Measurements from ENCODE around the gene ALCAM.

ALCAM gene

GRCh38 chr3:105571005-105571404 is 204.3 kb downstream of the ALCAM start (continued):
- TF ChIP-seq ATF2 (tag by site-specific recombination; IDR thresholded peaks at IDR 0.05; ENCODE audit: low read depth) (no peak), ZNF701 (tag by site-specific recombination; IDR thresholded peaks at IDR 0.05) (no peak), PBX3 (CRISPR knock-in tag; IDR thresholded peaks at IDR 0.05) (no peak), ZNF211 (tag by site-specific recombination; IDR thresholded peaks at IDR 0.05; ENCODE audit: low read depth) (no peak), ZNF202 (tag by site-specific recombination; IDR thresholded peaks at IDR 0.05; ENCODE audit: borderline replicate concordance) (no peak), PRDM1 (tag by site-specific recombination; IDR thresholded peaks at IDR 0.05) (no peak), ZNF121 (tag by site-specific recombination; IDR thresholded peaks at IDR 0.05) (no peak), ZNF140 (tag by site-specific recombination; IDR thresholded peaks at IDR 0.05) (no peak), ZNF350 (tag by site-specific recombination; IDR thresholded peaks at IDR 0.05) (no peak)

GRCh38 chr3:105572501-105572900 is 205.8 kb downstream of the ALCAM start:
- Histone ChIP-seq H3K4me1 (ENCODE audit: control insufficient read depth, insufficient read depth, low read length) (no peaks in the 10 kb centered on the region), H3K36me3 (ENCODE audit: control insufficient read depth in 2 of 2, insufficient read depth in 1 of 2, low read length in 2 of 2) (peaks cover 0 to 6% of the 10 kb centered on the region in 2 experiments; a peak in 1 of 3 replicates), H3K27ac (ENCODE audit: extremely low read depth, low read depth, low read length) (no peak overlapping the region), H3K4me3 (ENCODE audit: low read depth, low read length) (no peak overlapping the region), H3K9me3 (ENCODE audit: control insufficient read depth, insufficient read depth, low read depth, low read length) (no peaks in the 10 kb centered on the region)
- no peak for TF ChIP-seq ZBTB21 (tag by site-specific recombination; IDR thresholded peaks at IDR 0.05)
- TF ChIP-seq PRDM10 (tag by site-specific recombination; IDR thresholded peaks at IDR 0.05): no peak
- TF ChIP-seq ZBTB20 (tag by site-specific recombination; IDR thresholded peaks at IDR 0.05): no peak
- TF ChIP-seq ZNF274 (IDR thresholded peaks at IDR 0.05; ENCODE audit: low read length): no peak
- no peak for TF ChIP-seq ZNF274 (tag by site-specific recombination; IDR thresholded peaks at IDR 0.05; ENCODE audit: borderline replicate concordance)
- TF ChIP-seq ZNF561 (tag by site-specific recombination; IDR thresholded peaks at IDR 0.05; ENCODE audit: borderline replicate concordance): no peak
- no peak for TF ChIP-seq KLF1 (tag by site-specific recombination; IDR thresholded peaks at IDR 0.05)
- no peak for TF ChIP-seq OVOL3 (tag by site-specific recombination; IDR thresholded peaks at IDR 0.05)
- ChIA-PET POLR2A (no interaction called here), CTCF (interaction anchor here (0.6 kb wide), 1 partner anchor 1502 kb away, joined by 3 read pairs; no protein-coding TSS in a partner anchor)

- no peaks in the 10 kb centered on the region for H3K9me3 ChIP-seq (ENCODE audit: control insufficient read depth, insufficient read depth, low read depth, low read length)
- H3K4me3 ChIP-seq (ENCODE audit: low read depth, low read length): no peak overlapping the region
- peaks cover 0 to 2% of the 10 kb centered on the region in 2 experiments; a peak in 1 of 3 replicates for H3K36me3 ChIP-seq (ENCODE audit: control insufficient read depth in 2 of 2, insufficient read depth in 1 of 2, low read length in 2 of 2)
- H3K27ac ChIP-seq (ENCODE audit: extremely low read depth, low read depth, low read length): no peak overlapping the region
- CTCF ChIA-PET: no interaction called here
- POLR2A ChIA-PET: no interaction called here
- H3K4me1 ChIP-seq (ENCODE audit: control insufficient read depth, insufficient read depth, low read length): no peaks in the 10 kb centered on the region
- no peak for TF ChIP-seq ZFHX2 (tag by site-specific recombination; conservative IDR thresholded peaks at IDR 0.05)
- TF ChIP-seq PRDM10 (tag by site-specific recombination; IDR thresholded peaks at IDR 0.05): no peak
- TF ChIP-seq ZBTB10 (tag by site-specific recombination; IDR thresholded peaks at IDR 0.05): no peak
- TF ChIP-seq BCL11B (tag by site-specific recombination; IDR thresholded peaks at IDR 0.05; ENCODE audit: low read depth): no peak
- TF ChIP-seq ZNF112 (tag by site-specific recombination; IDR thresholded peaks at IDR 0.05): no peak
- TF ChIP-seq ZFP69B (tag by site-specific recombination; IDR thresholded peaks at IDR 0.05): no peak
Observed at GRCh38 chr3:105579439-105579838, 212.7 kb downstream of the ALCAM start.

Measured in HEK293 (cell line).